K562 (cell line): ENCODE measurements around the gene STK16. TPM values are rescaled to one million over a fixed set of nuclear protein-coding genes. Genes with fewer than 3 reads are reported as not detected.

Source experiments
- ATAC-seq: fragments of 200-7000 bp; cut with Tn5 transposase; 3 replicates; pipeline ENCODE4 v1.9.1; 2020; ENCODE audit warnings: moderate library complexity
- BruUV-seq: library from RNA; stranded (reverse); fragments of 400-500 nt; replicated peaks from 2 replicates; lab custom pipeline; 2021; lab: Mats Ljungman, UMichigan
- CTCF ChIA-PET: fragments of 300-600 bp; formaldehyde crosslinking; extraction: SDS; loops from one replicate; lab custom pipeline; 2021; ENCODE audit warnings: low intra/inter-chr PET ratio; lab: Yijun Ruan, JAX
- POLR2A ChIA-PET: fragments of 300-600, 350-650 bp; sonication (Branson Sonifier 250); formaldehyde crosslinking; extraction: SDS; loops from one replicate; lab custom pipeline; 2021; ENCODE audit warnings: antibody characterized with exemption, inconsistent platforms; lab: Yijun Ruan, JAX
- DNase-seq, 4 experiments: peaks; one replicate each; pipeline versions ENCODE4 v3.0.0 to v3.0.0-alpha.2; 2011 to 2018; ENCODE audit warnings: low spot score in 3 of 4, mixed read lengths in 3 of 4; ENCODE audit errors: extremely low read depth in 1 of 4
- FAIRE-seq: peaks from 2 replicates; lab custom pipeline; 2011; peaks lifted over from hg19 to GRCh38; lab: Jason Lieb, UNC
- H2AFZ ChIP-seq: 2 replicates; pipeline ENCODE4 v1.6.0; 2011; ENCODE audit warnings: low read depth, low read length, control low read depth, inconsistent platforms
- H3K27ac ChIP-seq: fragments of 200-600 bp; 3 replicates; pipeline ENCODE4 v1.8.0; 2011; ENCODE audit warnings: low read depth, mild to moderate bottlenecking, control low read depth, inconsistent platforms, low read length, moderate library complexity, mixed read lengths; ENCODE audit errors: extremely low read depth
- H3K27me3 ChIP-seq, 2 experiments: fragments of 300-600 bp in 1 of 2; 2 replicates in 1 of 2; 3 replicates in 1 of 2; pipeline versions ENCODE4 v1.6.0 to v1.8.0; 2011; ENCODE audit warnings: inconsistent platforms in 2 of 2, low read length in 2 of 2, mild to moderate bottlenecking in 1 of 2, mixed read lengths in 1 of 2, moderate library complexity in 1 of 2; ENCODE audit not compliant: control insufficient read depth in 2 of 2, insufficient read depth in 2 of 2
- H3K36me3 ChIP-seq: fragments of 300-600 bp; 3 replicates; pipeline ENCODE4 v1.8.0; 2011; ENCODE audit warnings: mild to moderate bottlenecking, low read length, inconsistent platforms; ENCODE audit not compliant: control insufficient read depth, insufficient read depth
- H3K4me1 ChIP-seq, 2 experiments: fragments of 200-600 bp in 1 of 2; replicated peaks in 1 of 2; 2 replicates in 1 of 2; 3 replicates in 1 of 2; pipeline versions ENCODE4 v1.5.1 to v1.8.0; 2011; ENCODE audit warnings: inconsistent platforms in 2 of 2, low read length in 2 of 2, mild to moderate bottlenecking in 1 of 2, mixed read lengths in 1 of 2, moderate library complexity in 1 of 2; ENCODE audit not compliant: control insufficient read depth in 2 of 2, insufficient read depth in 2 of 2
- H3K4me2 ChIP-seq: 2 replicates; pipeline ENCODE4 v1.6.1; 2011; ENCODE audit warnings: low read length, control low read depth, inconsistent platforms, mixed read lengths; ENCODE audit not compliant: insufficient read depth
- H3K4me3 ChIP-seq: fragments of 200-600 bp; sonication (generic), shearing (Covaris generic); 2 replicates; pipeline ENCODE4 v1.5.1; 2016; ENCODE audit warnings: control low read depth, inconsistent platforms
- H3K79me2 ChIP-seq: fragments of 200-600 bp; 3 replicates; pipeline ENCODE4 v1.8.0; 2011; ENCODE audit warnings: low read length, inconsistent platforms; ENCODE audit not compliant: control insufficient read depth, insufficient read depth
- H3K9ac ChIP-seq, 2 experiments: 2 replicates each; pipeline versions ENCODE4 v1.6.0 to v1.6.1; 2011; ENCODE audit warnings: low read depth in 2 of 2, low read length in 2 of 2, control low read depth in 1 of 2, inconsistent platforms in 1 of 2, mild to moderate bottlenecking in 1 of 2, mixed read lengths in 1 of 2; ENCODE audit not compliant: insufficient read depth in 1 of 2
- H3K9me1 ChIP-seq: one replicate; pipeline ENCODE4 v1.6.0; 2011; ENCODE audit warnings: inconsistent platforms, mild to moderate bottlenecking, low read length, moderate library complexity; ENCODE audit not compliant: control insufficient read depth, insufficient read depth
- H3K9me3 ChIP-seq: replicated peaks from 2 replicates; pipeline ENCODE4 v1.5.1; 2011; ENCODE audit warnings: low read depth, low read length, inconsistent platforms; ENCODE audit not compliant: control insufficient read depth, insufficient read depth
- H4K20me1 ChIP-seq: replicated peaks from 2 replicates; pipeline ENCODE4 v1.6.1; 2011; ENCODE audit warnings: low read length, inconsistent platforms, mixed read lengths; ENCODE audit not compliant: control insufficient read depth, insufficient read depth
- ASH1L ChIP-seq: fragments of 450-650 bp; IDR thresholded peaks from 2 replicates; pipeline ENCODE4 v1.6.1; 2018; ENCODE audit warnings: borderline replicate concordance, mild to moderate bottlenecking, low read depth; ENCODE audit not compliant: partially characterized antibody
- BCOR ChIP-seq: fragments of 450-650 bp; IDR thresholded peaks from 2 replicates; pipeline ENCODE4 v1.6.1; 2016
- CBFA2T3 ChIP-seq: fragments of 450-650 bp; IDR thresholded peaks from 2 replicates; pipeline ENCODE4 v1.6.1; 2017
- EGR1 ChIP-seq: fragments of 450-650 bp; conservative IDR thresholded peaks from 2 replicates; pipeline ENCODE4 v1.6.1; 2017; ENCODE audit warnings: mild to moderate bottlenecking
- GTF2F1 ChIP-seq: IDR thresholded peaks from 2 replicates; pipeline ENCODE4 v1.6.1; 2011; ENCODE audit warnings: low read depth, low read length, improper control_type of control experiment
- KHSRP ChIP-seq: fragments of 450-650 bp; IDR thresholded peaks from 2 replicates; pipeline ENCODE4 v1.6.1; 2017
- NFIC ChIP-seq: fragments of 450-650 bp; IDR thresholded peaks from 2 replicates; pipeline ENCODE4 v1.6.1; 2017; ENCODE audit warnings: mild to moderate bottlenecking, inconsistent platforms
- POLR2AphosphoS2 ChIP-seq: IDR thresholded peaks from 2 replicates; pipeline ENCODE4 v1.6.1; 2012; ENCODE audit warnings: low read length, improper control_type of control experiment
- SAFB ChIP-seq: fragments of 200-400 bp; formaldehyde crosslinking; IDR thresholded peaks from 2 replicates; pipeline ENCODE4 v1.6.1; 2017; ENCODE audit warnings: low read depth, low read length, borderline replicate concordance
- STAT6 ChIP-seq: sonication (generic); formaldehyde crosslinking; IDR thresholded peaks from 2 replicates; pipeline ENCODE4 v1.8.1; 2023; ENCODE audit warnings: mild to moderate bottlenecking, missing genetic modification reagents
- VEZF1 ChIP-seq: fragments of 200-800 bp; sonication (Bioruptor generic); IDR thresholded peaks from 2 replicates; pipeline ENCODE4 v1.6.1; 2017; ENCODE audit warnings: missing genetic modification characterization, missing compliant biosample characterization
- ZBTB33 ChIP-seq: sonication (generic); formaldehyde crosslinking; IDR thresholded peaks from 2 replicates; pipeline ENCODE4 v1.8.1; 2023; ENCODE audit warnings: mild to moderate bottlenecking, missing genetic modification reagents
- ZBTB7A ChIP-seq: IDR thresholded peaks from 2 replicates; pipeline ENCODE4 v1.6.1; 2011; ENCODE audit warnings: low read depth, mild to moderate bottlenecking, low read length, moderate library complexity, borderline replicate concordance; ENCODE audit not compliant: control insufficient read depth
- ZNF175 ChIP-seq: fragments of 200-800 bp; sonication (Bioruptor generic); IDR thresholded peaks from 2 replicates; pipeline ENCODE4 v1.6.1; 2016; ENCODE audit warnings: low read depth, mild to moderate bottlenecking, missing genetic modification characterization, missing compliant biosample characterization
- ZNF217 ChIP-seq: sonication (generic); formaldehyde crosslinking; IDR thresholded peaks from 2 replicates; pipeline ENCODE4 v1.8.0; 2022; ENCODE audit warnings: mild to moderate bottlenecking, missing genetic modification reagents
- WGBS: fragments of 100-300 bp; shearing (Covaris generic); methylation state at CpG from one replicate; pipeline ENCODE4 v1.1.6; 2016; ENCODE audit warnings: low coverage, mixed read lengths; ENCODE audit not compliant: insufficient coverage; ENCODE audit errors: missing lambda C conversion rate; 5-methylcytosine and 5-hydroxymethylcytosine counted together
- in situ Hi-C: fragments of 300-500 bp; cut with MboI; formaldehyde crosslinking; loops from 4 replicates; pipeline ENCODE4 v1.15.0; 2018; ENCODE audit warnings: inconsistent platforms, mixed read lengths
- intact Hi-C: fragments of 100-400 bp; cut with micrococcal nuclease; formaldehyde crosslinking; loops from 2 replicates; pipeline ENCODE4 v1.14.2; 2022
- polyA plus RNA-seq, 8 experiments: library from polyadenylated mRNA; depleted of rRNA in 4 of 8; stranded (reverse) in 5 of 8; unstranded in 3 of 8; fragments of >200 nt; fragmentation: Nextera tagmentation in 2 of 8; fragmentation: Illumina TruSeq in 1 of 8; extraction: Ambion mirVana in 2 of 8; extraction: Trizol in 1 of 8; gene quantifications; 2 replicates each; pipeline versions ENCODE4 v1.2.1 to v1.2.3, GENCODE V29; 2011 to 2014; ENCODE audit warnings: inconsistent platforms in 1 of 8, missing spikeins in 1 of 8
- total RNA-seq, 7 experiments: library from RNA; depleted of rRNA in 6 of 7; stranded (reverse); fragments of >200 nt in 6 of 7; fragmentation: Illumina TruSeq in 2 of 7; extraction: Trizol in 2 of 7; gene quantifications; 2 replicates each; pipeline versions ENCODE4 v1.2.1 to v1.2.3, GENCODE V29; 2011 to 2021; ENCODE audit warnings: low replicate concordance in 1 of 7

Gene STK16
- total and polyA plus RNA-seq, 9 of the 15 experiments (the other 6 are each of a cell fraction or from before 2014, with no cell fraction given), result 5.4 to 36.2 (median 17.8) TPM

DNA sequence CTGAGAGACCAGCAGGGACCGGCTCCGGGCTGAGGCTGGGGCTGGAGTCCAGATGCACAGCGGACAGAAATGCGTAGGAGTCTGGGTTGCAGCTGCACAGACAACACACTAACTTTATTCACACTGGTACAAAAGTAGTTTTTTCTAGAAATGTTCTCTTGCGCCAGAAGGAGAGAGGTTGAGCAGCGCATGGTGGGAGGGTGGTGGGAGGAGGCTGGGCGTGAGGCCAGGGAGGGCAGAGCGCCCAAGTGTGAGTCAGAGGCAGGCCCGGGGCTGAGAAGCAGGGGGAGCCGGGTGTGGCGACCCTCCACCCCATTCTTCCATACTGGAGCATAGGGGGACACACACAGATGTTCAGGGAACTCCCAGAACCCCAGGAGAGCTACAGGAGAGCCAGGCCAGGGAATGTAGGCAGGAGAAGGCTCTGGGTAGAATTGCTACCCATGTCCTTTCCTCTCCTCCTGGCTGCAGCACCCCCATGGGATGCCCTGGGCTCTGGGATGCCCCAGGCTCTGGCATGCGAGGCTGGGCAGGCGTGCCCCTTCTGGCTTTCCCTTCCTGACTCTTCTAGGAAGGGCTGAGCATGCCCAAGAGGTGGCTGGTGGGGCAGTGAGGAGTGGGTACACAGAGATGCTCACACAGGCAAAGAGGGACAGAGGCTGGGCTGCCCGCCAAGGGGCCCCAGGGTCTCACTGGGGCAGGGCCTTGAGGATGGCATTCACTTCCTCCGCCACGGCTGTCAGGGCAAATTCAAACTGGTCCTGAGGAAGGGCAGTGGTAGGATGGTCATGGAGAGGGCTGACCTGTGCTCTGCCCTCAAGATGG is 44.5 kb downstream of the STK16 start:
- H3K4me1 ChIP-seq, result peaks cover 35 to 66% of the 10 kb centered on the region in 2 experiments
- H3K36me3 ChIP-seq, result no peaks in the 10 kb centered on the region
- H4K20me1 ChIP-seq, result no peaks in the 10 kb centered on the region
- BruUV-seq, result no TSS peak
- 58% methylated on average over 9 of the region's 16 CpGs for WGBS
- FAIRE-seq (no peak), ATAC-seq (no peak), DNase-seq (peak in 1 of 4 experiments; percentile 24)
- 0 out of 4 replicates have a peak overlapping the region, but pooled peaks of 1 of the 2 experiments have one; percentile 39 for H3K9ac ChIP-seq
- H3K9me1 ChIP-seq, result no peaks in the 10 kb centered on the region
- no peak overlapping the region for H3K27ac ChIP-seq
- no peaks in the 10 kb centered on the region for H3K79me2 ChIP-seq
- POLR2A ChIA-PET, result interaction anchor here (0.7 to 1.1 kb wide), 3 partner anchors 9 to 853 kb away, joined by 3 to 5 read pairs (median 4); partner anchors contain the start of gene DNAJB2
- no peaks in the 10 kb centered on the region for H3K27me3 ChIP-seq
- intact Hi-C loops, result no loop called here
- H3K4me2 ChIP-seq, result no peak overlapping the region
- in situ Hi-C loops, result loop anchor here (5.0 kb wide), 1 partner anchor 117 kb away; the partner anchor contains the start of gene SLC23A3
- H3K4me3 ChIP-seq, result no peak overlapping the region
- no peaks in the 10 kb centered on the region for H3K9me3 ChIP-seq
- CTCF ChIA-PET, result no interaction called here
- no peak overlapping the region for H2AFZ ChIP-seq
- TF ChIP-seq ASH1L, result no peak
- peak; percentile 63 for TF ChIP-seq NFIC
- TF ChIP-seq ZBTB33 (CRISPR knock-in tag), result peak; percentile 78
- no peak for TF ChIP-seq POLR2AphosphoS2
- no peak for TF ChIP-seq ZNF217 (CRISPR knock-in tag)
- peak; percentile 72; the same call in 1 of the 2 replicates for TF ChIP-seq ZBTB7A
- TF ChIP-seq BCOR, result 0 out of 2 replicates have a peak, but pooled peaks have one; percentile 6
- no peak for TF ChIP-seq GTF2F1
- TF ChIP-seq CBFA2T3, result 0 out of 2 replicates have a peak, but pooled peaks have one; percentile 8
- TF ChIP-seq EGR1, result peak; percentile 58; the same call in 1 of the 2 replicates
- TF ChIP-seq KHSRP, result no peak
- TF ChIP-seq ZNF175 (CRISPR knock-in tag), result no peak
- TF ChIP-seq SAFB, result no peak
- no peak for TF ChIP-seq STAT6
- TF ChIP-seq VEZF1 (CRISPR knock-in tag), result peak; percentile 45
